CD4-positive, alpha-beta T cell treated with Interleukin-6 for 4 hours (primary cell): ENCODE data around the gene ENPEP.

Experiments
- DNase-seq: peaks from one replicate; pipeline ENCODE4 v3.0.0-alpha.2; 2020; ENCODE audit warnings: mixed read lengths

The ENPEP gene

DNA sequence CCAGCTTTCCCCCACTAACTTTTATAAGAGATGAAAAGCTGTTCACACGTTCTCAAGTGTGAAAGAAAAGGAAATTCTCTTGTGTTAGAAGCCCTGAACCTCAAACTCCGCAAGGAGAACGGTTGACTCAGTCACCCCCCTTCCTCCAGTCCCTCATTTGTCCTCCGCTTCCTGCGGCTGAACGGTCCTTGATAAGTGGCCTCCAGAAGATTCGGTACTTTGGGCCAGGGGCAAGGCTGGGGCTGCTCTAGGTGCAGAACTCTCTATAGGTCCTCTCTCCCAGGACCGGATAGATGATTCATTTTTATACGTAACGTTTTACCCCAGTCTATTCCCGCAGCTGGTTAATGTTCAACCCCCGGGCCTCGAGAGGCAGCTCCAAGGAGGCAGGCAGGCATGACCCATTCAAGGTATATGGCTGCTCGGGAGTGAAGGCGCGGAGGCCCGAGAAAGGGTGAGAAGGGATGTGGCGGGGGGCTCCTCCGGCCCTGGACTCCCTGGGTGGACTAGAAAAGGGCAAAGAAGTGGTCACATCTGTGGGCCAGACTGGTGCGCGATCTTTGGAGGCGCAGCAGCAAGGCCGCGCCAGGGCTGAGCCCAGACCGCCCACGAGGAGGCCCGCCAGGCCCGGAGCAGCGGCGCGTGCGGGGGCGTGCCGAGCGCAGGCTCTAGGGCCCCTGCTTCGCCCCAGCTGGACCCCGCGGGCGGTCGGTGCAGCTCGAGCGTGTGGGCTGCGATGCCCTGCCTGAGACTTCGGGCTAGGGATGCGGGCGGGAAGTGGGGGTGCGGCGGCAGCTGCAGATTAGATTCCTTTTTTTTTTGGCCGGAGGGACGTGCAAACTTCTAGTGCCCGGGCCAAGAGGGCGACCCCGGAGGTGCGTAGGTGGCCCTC lies 135.2 kb downstream of the ENPEP start:
- no peak for DNase-seq

DNA sequence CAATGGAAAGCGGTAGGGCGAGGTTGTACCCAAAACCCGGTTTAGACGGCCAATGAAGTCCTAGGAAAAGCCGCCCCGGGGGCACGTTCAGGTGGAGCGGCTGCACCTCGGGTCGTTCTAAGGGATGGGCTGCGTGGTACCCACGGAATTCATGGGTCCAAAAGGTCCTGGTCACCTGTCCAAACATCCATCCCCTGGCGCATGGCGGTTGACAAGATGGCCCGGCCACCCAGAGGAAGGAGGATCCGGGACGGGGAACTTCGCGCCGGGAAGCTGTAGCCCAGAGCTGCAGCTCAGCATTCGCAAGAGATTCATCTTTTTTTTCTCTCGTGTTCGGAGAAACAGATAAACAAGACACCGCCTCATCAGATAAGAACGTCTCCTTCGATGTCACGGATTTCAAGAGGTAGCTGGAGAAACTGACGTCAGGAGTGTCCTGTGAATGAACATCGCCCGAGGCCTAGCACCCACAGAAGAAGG lies 136.1 kb downstream of the ENPEP start:
- no peak for DNase-seq

DNA sequence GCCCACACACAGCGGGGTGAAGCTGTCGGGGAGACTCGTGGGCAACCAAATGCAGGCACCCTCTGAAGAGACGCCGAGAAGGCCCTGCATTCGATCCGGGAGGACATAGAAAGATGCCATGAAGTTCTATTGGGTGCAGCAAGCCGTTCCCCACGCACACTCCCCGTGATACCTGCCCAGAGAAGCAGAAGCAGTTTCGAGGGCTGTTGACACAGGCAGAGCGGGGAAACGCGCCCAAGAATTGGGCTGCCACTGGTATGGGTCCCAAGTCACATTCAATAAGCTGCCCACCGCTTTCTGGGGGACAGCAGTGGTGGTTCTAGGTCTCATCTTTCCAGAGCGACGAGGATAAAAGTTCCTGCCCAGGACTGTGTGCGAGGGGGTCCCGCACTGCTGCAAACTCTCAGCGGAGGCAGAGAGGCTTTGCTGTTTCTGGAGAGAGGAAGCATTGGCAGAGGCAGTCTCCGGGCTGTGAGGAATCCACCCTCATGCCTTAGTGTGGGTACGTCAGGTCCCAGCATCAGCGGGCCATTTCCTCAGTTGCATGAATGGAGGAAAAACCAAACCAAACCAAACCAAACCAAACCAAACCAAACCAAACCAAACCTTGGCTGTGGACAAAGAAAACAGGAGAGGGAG lies 136.8 kb downstream of the ENPEP start:
- no peak for DNase-seq

DNA sequence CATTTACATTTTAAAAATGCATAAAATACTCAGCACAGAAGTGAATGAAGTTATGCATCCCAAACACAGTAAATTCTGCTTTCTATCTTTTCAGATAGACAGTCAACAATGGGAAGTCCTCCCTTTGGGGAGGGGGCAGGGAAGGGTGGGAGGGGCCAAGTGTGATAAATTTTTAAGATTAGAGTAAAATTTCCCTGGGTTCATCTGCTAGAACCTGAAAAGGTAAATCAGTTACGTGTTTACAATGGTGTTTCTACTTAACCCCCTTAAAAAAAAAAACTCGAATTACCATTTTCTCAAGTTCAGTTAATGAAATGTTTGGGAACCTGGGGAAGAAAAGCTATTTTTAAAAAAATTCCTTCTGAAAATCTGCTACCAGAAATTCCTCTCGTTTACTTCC lies 137.8 kb downstream of the ENPEP start:
- DNase-seq: no peak

DNA sequence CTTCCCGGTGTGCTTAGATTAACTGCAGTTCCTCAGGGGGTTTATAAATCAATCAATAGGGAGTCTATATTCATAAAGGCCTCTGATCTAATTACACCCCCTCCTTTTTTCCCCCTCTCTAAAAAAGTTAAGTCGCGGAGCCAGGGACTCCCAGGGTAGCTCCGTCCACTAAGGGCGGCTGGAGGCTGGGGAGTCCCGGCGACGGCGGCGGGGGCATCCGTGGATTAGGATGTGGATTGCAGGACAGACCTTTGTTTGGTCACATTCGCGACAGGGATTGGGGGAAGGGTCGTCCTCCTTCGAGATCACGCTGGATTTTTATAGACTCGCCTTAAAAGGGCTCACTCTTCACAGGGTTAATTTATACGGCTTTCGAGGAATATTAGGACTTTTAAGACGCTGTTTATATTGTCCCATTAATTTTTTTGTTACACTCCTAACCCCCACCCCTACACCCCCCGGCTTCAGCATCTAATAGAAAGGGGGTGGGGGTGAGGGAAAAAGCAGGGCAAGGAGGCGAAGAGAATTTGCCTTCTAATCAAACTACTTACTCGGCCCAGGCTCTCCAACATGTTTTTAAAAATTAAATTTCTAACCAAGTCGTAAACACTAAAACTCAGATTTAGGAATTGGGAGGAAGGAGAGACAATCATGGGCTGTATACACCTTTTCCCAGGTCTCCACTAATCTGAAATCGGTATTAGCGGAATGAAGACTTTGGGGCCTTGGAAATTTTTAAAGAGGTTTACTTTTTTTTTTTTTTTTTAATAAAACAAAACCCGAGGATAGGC lies 138.4 kb downstream of the ENPEP start:
- no peak for DNase-seq
